ENCODE measurements around the gene MAP3K14. TPM values are rescaled to one million over a fixed set of nuclear protein-coding genes. Genes with fewer than 3 reads are reported as not detected.

Gene MAP3K14
- total RNA-seq, 1 donor from 2014 or later, result 5.2 TPM

- peaks cover 3% of the 10 kb centered on the region for H3K27me3 Mint-ChIP-seq (ENCODE audit: low read depth)
- no peaks in the 10 kb centered on the region for H3K9me3 Mint-ChIP-seq (ENCODE audit: low read depth)
- no peaks in the 10 kb centered on the region for H3K36me3 Mint-ChIP-seq (ENCODE audit: low read depth)
- TF ChIP-seq, protein P1, sequence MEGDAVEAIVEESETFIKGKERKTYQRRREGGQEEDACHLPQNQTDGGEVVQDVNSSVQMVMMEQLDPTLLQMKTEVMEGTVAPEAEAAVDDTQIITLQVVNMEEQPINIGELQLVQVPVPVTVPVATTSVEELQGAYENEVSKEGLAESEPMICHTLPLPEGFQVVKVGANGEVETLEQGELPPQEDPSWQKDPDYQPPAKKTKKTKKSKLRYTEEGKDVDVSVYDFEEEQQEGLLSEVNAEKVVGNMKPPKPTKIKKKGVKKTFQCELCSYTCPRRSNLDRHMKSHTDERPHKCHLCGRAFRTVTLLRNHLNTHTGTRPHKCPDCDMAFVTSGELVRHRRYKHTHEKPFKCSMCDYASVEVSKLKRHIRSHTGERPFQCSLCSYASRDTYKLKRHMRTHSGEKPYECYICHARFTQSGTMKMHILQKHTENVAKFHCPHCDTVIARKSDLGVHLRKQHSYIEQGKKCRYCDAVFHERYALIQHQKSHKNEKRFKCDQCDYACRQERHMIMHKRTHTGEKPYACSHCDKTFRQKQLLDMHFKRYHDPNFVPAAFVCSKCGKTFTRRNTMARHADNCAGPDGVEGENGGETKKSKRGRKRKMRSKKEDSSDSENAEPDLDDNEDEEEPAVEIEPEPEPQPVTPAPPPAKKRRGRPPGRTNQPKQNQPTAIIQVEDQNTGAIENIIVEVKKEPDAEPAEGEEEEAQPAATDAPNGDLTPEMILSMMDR (IDR thresholded peaks at IDR 0.05), result peak; percentile 60
- H3K27ac Mint-ChIP-seq (ENCODE audit: unreplicated experiment), result no peak overlapping the region
- no peak overlapping the region for H3K4me3 Mint-ChIP-seq (ENCODE audit: unreplicated experiment)
- no peaks in the 10 kb centered on the region for H3K4me1 Mint-ChIP-seq (ENCODE audit: low read depth)
- DNase-seq (ENCODE audit: low spot score), result peak; percentile 86
Observed at GRCh38 chr17:45231481-45232116, 85.2 kb downstream of the MAP3K14 start.

GRCh38 chr17:45230787-45231480, 85.9 kb downstream of the MAP3K14 start:
- no peaks in the 10 kb centered on the region for H3K9me3 Mint-ChIP-seq (ENCODE audit: low read depth)
- TF ChIP-seq, protein P1 (IDR thresholded peaks at IDR 0.05), result no peak
- H3K27me3 Mint-ChIP-seq (ENCODE audit: low read depth), result peaks cover 3% of the 10 kb centered on the region
- H3K27ac Mint-ChIP-seq (ENCODE audit: unreplicated experiment), result no peak overlapping the region
- DNase-seq (ENCODE audit: low spot score), result peak; percentile 86
- H3K4me3 Mint-ChIP-seq (ENCODE audit: unreplicated experiment), result no peak overlapping the region
- no peaks in the 10 kb centered on the region for H3K4me1 Mint-ChIP-seq (ENCODE audit: low read depth)
- H3K36me3 Mint-ChIP-seq (ENCODE audit: low read depth), result no peaks in the 10 kb centered on the region

DNA sequence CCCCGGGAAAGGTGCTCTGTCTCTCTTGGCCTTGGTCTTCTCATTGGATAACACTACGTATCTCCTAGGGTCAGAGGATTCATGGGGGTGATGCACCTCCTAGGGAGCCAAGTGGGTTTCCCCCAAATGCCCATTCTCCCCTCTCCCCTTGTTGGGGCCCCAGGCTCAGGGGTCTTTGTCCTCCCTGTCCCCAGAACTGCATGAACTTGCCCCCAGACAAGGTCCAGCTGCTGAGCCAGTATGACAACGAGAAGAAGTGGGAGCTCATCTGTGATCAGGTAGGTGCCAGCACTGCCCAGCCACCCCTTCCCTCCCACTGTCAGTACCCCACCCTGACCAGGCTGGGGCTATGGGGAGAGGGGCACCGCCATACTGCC, 86.4 kb downstream of the MAP3K14 start:
- no peak overlapping the region for H3K27ac Mint-ChIP-seq (ENCODE audit: unreplicated experiment)
- no peaks in the 10 kb centered on the region for H3K4me1 Mint-ChIP-seq (ENCODE audit: low read depth)
- H3K4me3 Mint-ChIP-seq (ENCODE audit: unreplicated experiment), result no peak overlapping the region
- no peaks in the 10 kb centered on the region for H3K9me3 Mint-ChIP-seq (ENCODE audit: low read depth)
- DNase-seq (ENCODE audit: low spot score), result no peak
- no peaks in the 10 kb centered on the region for H3K36me3 Mint-ChIP-seq (ENCODE audit: low read depth)
- peaks cover 3% of the 10 kb centered on the region for H3K27me3 Mint-ChIP-seq (ENCODE audit: low read depth)
- TF ChIP-seq, protein P1 (IDR thresholded peaks at IDR 0.05), result no peak

- Mint-ChIP-seq H3K9me3 (ENCODE audit: low read depth) (no peaks in the 10 kb centered on the region), H3K27ac (ENCODE audit: unreplicated experiment) (no peak overlapping the region), H3K4me3 (ENCODE audit: unreplicated experiment) (no peak overlapping the region), H3K27me3 (ENCODE audit: low read depth) (peaks cover 3% of the 10 kb centered on the region), H3K36me3 (ENCODE audit: low read depth) (no peaks in the 10 kb centered on the region), H3K4me1 (ENCODE audit: low read depth) (no peaks in the 10 kb centered on the region)
- no peak for DNase-seq (ENCODE audit: low spot score)
- TF ChIP-seq, protein P1 (IDR thresholded peaks at IDR 0.05), result no peak
Observed at GRCh38 chr17:45229681-45230409, 87.0 kb downstream of the MAP3K14 start.

- Mint-ChIP-seq H3K27me3 (ENCODE audit: low read depth) (peaks cover 3% of the 10 kb centered on the region), H3K4me1 (ENCODE audit: low read depth) (no peaks in the 10 kb centered on the region), H3K36me3 (ENCODE audit: low read depth) (no peaks in the 10 kb centered on the region), H3K9me3 (ENCODE audit: low read depth) (no peaks in the 10 kb centered on the region), H3K4me3 (ENCODE audit: unreplicated experiment) (no peak overlapping the region), H3K27ac (ENCODE audit: unreplicated experiment) (no peak overlapping the region)
- TF ChIP-seq, protein P1 (IDR thresholded peaks at IDR 0.05), result no peak
- DNase-seq (ENCODE audit: low spot score), result no peak
Observed at GRCh38 chr17:45228763-45229539, 87.9 kb downstream of the MAP3K14 start.
